K562 (cell line): ENCODE measurements around the gene SLC22A23. TPM values are rescaled to one million over a fixed set of nuclear protein-coding genes. Genes with fewer than 3 reads are reported as not detected.

Experiments
- ATAC-seq: fragments of 200-7000 bp; cut with Tn5 transposase; 3 replicates; pipeline ENCODE4 v1.9.1; 2020; ENCODE audit warnings: moderate library complexity
- BruUV-seq: library from RNA; stranded (reverse); fragments of 400-500 nt; replicated peaks from 2 replicates; lab custom pipeline; 2021; lab: Mats Ljungman, UMichigan
- CTCF ChIA-PET: fragments of 300-600 bp; formaldehyde crosslinking; extraction: SDS; loops from one replicate; lab custom pipeline; 2021; ENCODE audit warnings: low intra/inter-chr PET ratio; lab: Yijun Ruan, JAX
- POLR2A ChIA-PET: fragments of 300-600, 350-650 bp; sonication (Branson Sonifier 250); formaldehyde crosslinking; extraction: SDS; loops from one replicate; lab custom pipeline; 2021; ENCODE audit warnings: antibody characterized with exemption, inconsistent platforms; lab: Yijun Ruan, JAX
- DNase-seq, 4 experiments: peaks; one replicate each; pipeline versions ENCODE4 v3.0.0 to v3.0.0-alpha.2; 2011 to 2018; ENCODE audit warnings: low spot score in 3 of 4, mixed read lengths in 3 of 4; ENCODE audit errors: extremely low read depth in 1 of 4
- FAIRE-seq: peaks from 2 replicates; lab custom pipeline; 2011; peaks lifted over from hg19 to GRCh38; lab: Jason Lieb, UNC
- H2AFZ ChIP-seq: 2 replicates; pipeline ENCODE4 v1.6.0; 2011; ENCODE audit warnings: low read depth, low read length, control low read depth, inconsistent platforms
- H3K27ac ChIP-seq: fragments of 200-600 bp; 3 replicates; pipeline ENCODE4 v1.8.0; 2011; ENCODE audit warnings: low read depth, mild to moderate bottlenecking, control low read depth, inconsistent platforms, low read length, moderate library complexity, mixed read lengths; ENCODE audit errors: extremely low read depth
- H3K27me3 ChIP-seq, 2 experiments: fragments of 300-600 bp in 1 of 2; 2 replicates in 1 of 2; 3 replicates in 1 of 2; pipeline versions ENCODE4 v1.6.0 to v1.8.0; 2011; ENCODE audit warnings: inconsistent platforms in 2 of 2, low read length in 2 of 2, mild to moderate bottlenecking in 1 of 2, mixed read lengths in 1 of 2, moderate library complexity in 1 of 2; ENCODE audit not compliant: control insufficient read depth in 2 of 2, insufficient read depth in 2 of 2
- H3K36me3 ChIP-seq: fragments of 300-600 bp; 3 replicates; pipeline ENCODE4 v1.8.0; 2011; ENCODE audit warnings: mild to moderate bottlenecking, low read length, inconsistent platforms; ENCODE audit not compliant: control insufficient read depth, insufficient read depth
- H3K4me1 ChIP-seq, 2 experiments: fragments of 200-600 bp in 1 of 2; replicated peaks in 1 of 2; 2 replicates in 1 of 2; 3 replicates in 1 of 2; pipeline versions ENCODE4 v1.5.1 to v1.8.0; 2011; ENCODE audit warnings: inconsistent platforms in 2 of 2, low read length in 2 of 2, mild to moderate bottlenecking in 1 of 2, mixed read lengths in 1 of 2, moderate library complexity in 1 of 2; ENCODE audit not compliant: control insufficient read depth in 2 of 2, insufficient read depth in 2 of 2
- H3K4me2 ChIP-seq: 2 replicates; pipeline ENCODE4 v1.6.1; 2011; ENCODE audit warnings: low read length, control low read depth, inconsistent platforms, mixed read lengths; ENCODE audit not compliant: insufficient read depth
- H3K4me3 ChIP-seq: fragments of 200-600 bp; sonication (generic), shearing (Covaris generic); 2 replicates; pipeline ENCODE4 v1.5.1; 2016; ENCODE audit warnings: control low read depth, inconsistent platforms
- H3K79me2 ChIP-seq: fragments of 200-600 bp; 3 replicates; pipeline ENCODE4 v1.8.0; 2011; ENCODE audit warnings: low read length, inconsistent platforms; ENCODE audit not compliant: control insufficient read depth, insufficient read depth
- H3K9ac ChIP-seq, 2 experiments: 2 replicates each; pipeline versions ENCODE4 v1.6.0 to v1.6.1; 2011; ENCODE audit warnings: low read depth in 2 of 2, low read length in 2 of 2, control low read depth in 1 of 2, inconsistent platforms in 1 of 2, mild to moderate bottlenecking in 1 of 2, mixed read lengths in 1 of 2; ENCODE audit not compliant: insufficient read depth in 1 of 2
- H3K9me1 ChIP-seq: one replicate; pipeline ENCODE4 v1.6.0; 2011; ENCODE audit warnings: inconsistent platforms, mild to moderate bottlenecking, low read length, moderate library complexity; ENCODE audit not compliant: control insufficient read depth, insufficient read depth
- H3K9me3 ChIP-seq: replicated peaks from 2 replicates; pipeline ENCODE4 v1.5.1; 2011; ENCODE audit warnings: low read depth, low read length, inconsistent platforms; ENCODE audit not compliant: control insufficient read depth, insufficient read depth
- H4K20me1 ChIP-seq: replicated peaks from 2 replicates; pipeline ENCODE4 v1.6.1; 2011; ENCODE audit warnings: low read length, inconsistent platforms, mixed read lengths; ENCODE audit not compliant: control insufficient read depth, insufficient read depth
- CTBP1 ChIP-seq: fragments of 450-650 bp; IDR thresholded peaks from 2 replicates; pipeline ENCODE4 v1.6.1; 2016; ENCODE audit warnings: borderline replicate concordance
- DNMT1 ChIP-seq: fragments of 450-650 bp; IDR thresholded peaks from 2 replicates; pipeline ENCODE4 v1.6.1; 2016; ENCODE audit warnings: antibody characterized with exemption, mild to moderate bottlenecking
- FOXK1 ChIP-seq: sonication (generic); formaldehyde crosslinking; IDR thresholded peaks from 2 replicates; pipeline ENCODE4 v1.8.0; 2022; ENCODE audit warnings: missing genetic modification reagents, mild to moderate bottlenecking, borderline replicate concordance
- GATAD2B ChIP-seq: fragments of 450-650 bp; IDR thresholded peaks from 2 replicates; pipeline ENCODE4 v1.6.1; 2017; ENCODE audit warnings: mild to moderate bottlenecking, borderline replicate concordance
- LEF1 ChIP-seq: fragments of 450-650 bp; IDR thresholded peaks from 2 replicates; pipeline ENCODE4 v1.6.1; 2016; ENCODE audit warnings: mild to moderate bottlenecking
- MYNN ChIP-seq, 2 experiments: sonication (generic); formaldehyde crosslinking in 1 of 2; IDR thresholded peaks; 2 replicates each; pipeline versions ENCODE4 v1.5.0 to v1.6.1; 2016 to 2020; ENCODE audit warnings: antibody characterized with exemption in 1 of 2, missing genetic modification reagents in 1 of 2
- PHF20 ChIP-seq: fragments of 450-650 bp; IDR thresholded peaks from 2 replicates; pipeline ENCODE4 v1.6.1; 2018; ENCODE audit not compliant: partially characterized antibody
- PURB ChIP-seq: sonication (generic); formaldehyde crosslinking; IDR thresholded peaks from 2 replicates; pipeline ENCODE4 v1.9.0; 2021; ENCODE audit warnings: low read depth, mild to moderate bottlenecking, missing genetic modification reagents
- SMAD3 ChIP-seq: fragments of 450-650 bp; formaldehyde crosslinking; conservative IDR thresholded peaks from 2 replicates; pipeline ENCODE4 v1.4.0; 2020; ENCODE audit warnings: mild to moderate bottlenecking
- SNAPC5 ChIP-seq: fragments of 250-450 bp; sonication (Bioruptor Pico); IDR thresholded peaks from 2 replicates; pipeline ENCODE4 v1.8.0; 2021; ENCODE audit warnings: moderate library complexity, mild to moderate bottlenecking, inconsistent platforms
- ZNF408 ChIP-seq: fragments of 250-450 bp; sonication (Bioruptor Pico); IDR thresholded peaks from 2 replicates; pipeline ENCODE4 v1.4.0; 2020; ENCODE audit warnings: low read depth, mild to moderate bottlenecking, moderate library complexity
- ZNF445 ChIP-seq: fragments of 250-450 bp; sonication (Bioruptor Pico); IDR thresholded peaks from 2 replicates; pipeline ENCODE4 v1.4.0; 2020; ENCODE audit warnings: low read depth, mild to moderate bottlenecking, moderate library complexity
- ZZZ3 ChIP-seq: fragments of 450-650 bp; IDR thresholded peaks from 2 replicates; pipeline ENCODE4 v1.6.1; 2016; ENCODE audit warnings: antibody characterized with exemption, mild to moderate bottlenecking, moderate library complexity
- WGBS: fragments of 100-300 bp; shearing (Covaris generic); methylation state at CpG from one replicate; pipeline ENCODE4 v1.1.6; 2016; ENCODE audit warnings: low coverage, mixed read lengths; ENCODE audit not compliant: insufficient coverage; ENCODE audit errors: missing lambda C conversion rate; 5-methylcytosine and 5-hydroxymethylcytosine counted together
- in situ Hi-C: fragments of 300-500 bp; cut with MboI; formaldehyde crosslinking; loops from 4 replicates; pipeline ENCODE4 v1.15.0; 2018; ENCODE audit warnings: inconsistent platforms, mixed read lengths
- intact Hi-C: fragments of 100-400 bp; cut with micrococcal nuclease; formaldehyde crosslinking; loops from 2 replicates; pipeline ENCODE4 v1.14.2; 2022
- polyA plus RNA-seq, 8 experiments: library from polyadenylated mRNA; depleted of rRNA in 4 of 8; stranded (reverse) in 5 of 8; unstranded in 3 of 8; fragments of >200 nt; fragmentation: Nextera tagmentation in 2 of 8; fragmentation: Illumina TruSeq in 1 of 8; extraction: Ambion mirVana in 2 of 8; extraction: Trizol in 1 of 8; gene quantifications; 2 replicates each; pipeline versions ENCODE4 v1.2.1 to v1.2.3, GENCODE V29; 2011 to 2014; ENCODE audit warnings: inconsistent platforms in 1 of 8, missing spikeins in 1 of 8
- total RNA-seq, 7 experiments: library from RNA; depleted of rRNA in 6 of 7; stranded (reverse); fragments of >200 nt in 6 of 7; fragmentation: Illumina TruSeq in 2 of 7; extraction: Trizol in 2 of 7; gene quantifications; 2 replicates each; pipeline versions ENCODE4 v1.2.1 to v1.2.3, GENCODE V29; 2011 to 2021; ENCODE audit warnings: low replicate concordance in 1 of 7

Gene SLC22A23
- total and polyA plus RNA-seq, 9 of the 15 experiments (the other 6 are each of a cell fraction or from before 2014, with no cell fraction given) = 0.30 to 8.7 (median 2.5) TPM

GRCh38 chr6:3303795-3304411 lies 152.9 kb downstream of the SLC22A23 start:
- POLR2A ChIA-PET = interaction anchor here (1.3 kb wide), 1 partner anchor 13 kb away, joined by 3 read pairs; no protein-coding TSS in a partner anchor
- Histone ChIP-seq H3K9me3 (0 out of 2 replicates have a peak, but pooled peaks cover 5% of the 10 kb centered on the region), H3K36me3 (no peaks in the 10 kb centered on the region), H3K79me2 (no peaks in the 10 kb centered on the region), H3K4me2 (no peak overlapping the region), H3K27me3 (no peaks in the 10 kb centered on the region), H3K4me1 (peaks cover 0 to 4% of the 10 kb centered on the region in 2 experiments; a peak in 2 of 5 replicates), H2AFZ (no peak overlapping the region), H3K9ac (no peak overlapping the region), H4K20me1 (no peaks in the 10 kb centered on the region), H3K4me3 (no peak overlapping the region), H3K9me1 (no peaks in the 10 kb centered on the region), H3K27ac (no peak overlapping the region)
- CTCF ChIA-PET = no interaction called here
- intact Hi-C loops (no loop called here), in situ Hi-C loops (no loop called here)
- WGBS = 27% methylated on average over 3 of the region's 3 CpGs
- BruUV-seq = no TSS peak
- TF ChIP-seq PURB (CRISPR knock-in tag) (no peak), DNMT1 (no peak), PHF20 (no peak), SMAD3 (no peak), LEF1 (no peak), SNAPC5 (no peak), CTBP1 (no peak), FOXK1 (CRISPR knock-in tag) (no peak), ZNF408 (CRISPR knock-in tag) (no peak), ZNF445 (no peak), MYNN (IDR thresholded peaks at IDR 0.05) (no peak), MYNN (CRISPR knock-in tag; IDR thresholded peaks at IDR 0.05) (no peak), ZZZ3 (no peak), GATAD2B (no peak)
- no peak for DNase-seq
- no peak for FAIRE-seq
- no peak for ATAC-seq
